ENCODE data around the gene TFB1M. TPM values are rescaled to one million over a fixed set of nuclear protein-coding genes. Genes with fewer than 3 reads are reported as not detected.

Gene TFB1M
- total RNA-seq, 1 donor from 2014 or later, result 15.6 TPM

DNA sequence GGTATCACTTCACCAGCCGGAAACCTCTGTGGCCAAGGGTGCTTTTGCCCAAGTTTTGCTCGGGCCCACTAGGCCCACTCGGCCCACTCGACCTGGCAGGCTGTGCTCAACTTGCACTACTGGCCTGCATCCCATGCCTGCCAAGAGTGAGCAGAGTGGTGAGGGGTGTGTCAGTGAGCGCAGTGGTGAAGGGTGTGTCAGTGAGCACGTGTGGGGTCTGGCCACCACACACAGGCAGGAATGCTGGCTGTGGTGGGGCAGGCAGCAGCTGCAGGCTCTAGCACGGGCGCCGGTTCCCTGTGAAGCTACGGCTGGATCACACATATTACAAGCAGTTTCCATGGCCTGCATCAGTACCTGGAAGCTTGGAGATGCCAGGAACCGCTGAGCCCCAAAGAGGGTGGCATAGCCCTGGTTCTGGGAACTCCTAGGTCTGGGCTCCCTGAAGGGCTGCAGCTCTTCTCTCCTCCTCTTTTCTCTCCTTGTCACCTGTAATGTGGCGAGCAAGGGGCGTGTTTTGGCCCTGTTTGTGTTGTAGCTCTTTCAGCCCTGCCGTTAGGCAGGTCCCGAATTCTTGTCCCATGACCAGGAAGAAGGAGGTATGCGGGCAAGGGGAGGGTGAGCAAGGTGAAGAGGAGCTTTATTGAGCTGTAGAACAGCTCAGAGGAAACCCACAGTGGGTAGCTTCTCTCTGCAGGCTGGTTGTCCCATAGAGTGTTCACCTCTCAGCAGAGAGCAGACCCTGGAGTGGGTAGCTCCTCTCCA, 101.5 kb downstream of the TFB1M start:
- DNase-seq (ENCODE audit: low read depth, low spot score), result no peak

DNA sequence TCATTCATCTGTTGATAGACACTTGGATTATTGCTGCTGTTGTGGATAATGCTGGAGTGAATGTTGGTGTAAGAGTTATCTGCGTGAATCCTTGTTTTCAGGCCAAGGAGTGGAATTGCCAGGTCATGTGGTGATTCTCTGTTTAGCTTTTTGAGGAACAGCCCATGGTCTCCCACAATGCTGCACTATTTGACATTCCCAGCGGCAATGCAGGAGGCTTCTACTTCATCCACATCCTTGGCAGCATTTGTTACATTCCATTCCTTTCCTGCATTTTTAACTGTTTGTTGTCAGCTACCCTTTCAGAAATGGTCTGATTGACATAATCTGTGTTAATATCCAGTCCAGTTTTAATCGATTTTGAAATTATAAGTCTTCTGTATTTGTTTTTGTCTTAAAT, 102.2 kb downstream of the TFB1M start:
- no peak for DNase-seq (ENCODE audit: low read depth, low spot score)

- DNase-seq (ENCODE audit: low read depth, low spot score), result no peak
Measured at GRCh38 chr6:155207223-155207622, 107.1 kb downstream of the TFB1M start.

Other genes with a start within 250 kb of the TFB1M start
- not detected in 2 replicates for gene CLDN20, start 50.5 kb downstream of the TFB1M start, total RNA-seq
- not detected in 2 replicates for gene NOX3, start 141.4 kb upstream of the TFB1M start, total RNA-seq

Data from pulmonary artery endothelial cell (primary cell).